GM19023 (cell line): ENCODE data around the gene MEP1A.
"Not testable (repeated sequence)": the region's sequence is repeated elsewhere in the genome, so short reads cannot be mapped to it uniquely, and the experiment has no call there.

ENCODE experiments used
- ATAC-seq: cut with Tn5 transposase; IDR thresholded peaks from one replicate; pipeline ENCODE4 v1.9.1; 2021; ENCODE audit warnings: mild to moderate bottlenecking, moderate library complexity; ENCODE audit not compliant: unreplicated experiment

MEP1A gene

GRCh38 chr6:46832816-46833215 lies 39.6 kb downstream of the MEP1A start:
- ATAC-seq: no peak

GRCh38 chr6:46834257-46834916 lies 41.2 kb downstream of the MEP1A start:
- not testable (repeated sequence) for ATAC-seq

GRCh38 chr6:46834991-46835390 lies 41.8 kb downstream of the MEP1A start:
- ATAC-seq: not testable (repeated sequence)

GRCh38 chr6:46838033-46838432 lies 44.8 kb downstream of the MEP1A start:
- no peak for ATAC-seq

- ATAC-seq: not testable (repeated sequence)
Measured at GRCh38 chr6:46842252-46842846, 49.2 kb downstream of the MEP1A start.

- no peak for ATAC-seq
Measured at GRCh38 chr6:46845126-46845525, 51.9 kb downstream of the MEP1A start.

GRCh38 chr6:46848684-46849360 lies 55.6 kb downstream of the MEP1A start:
- ATAC-seq: peak; percentile 83

- no peak for ATAC-seq
Measured at GRCh38 chr6:46849361-46849690, 56.1 kb downstream of the MEP1A start.

GRCh38 chr6:46850792-46851191 lies 57.6 kb downstream of the MEP1A start:
- no peak for ATAC-seq

- ATAC-seq: not testable (repeated sequence)
Measured at GRCh38 chr6:46851576-46851975, 58.4 kb downstream of the MEP1A start.

GRCh38 chr6:46855966-46856365 lies 62.8 kb downstream of the MEP1A start:
- not testable (repeated sequence) for ATAC-seq

GRCh38 chr6:46862381-46862780 lies 69.2 kb downstream of the MEP1A start:
- no peak for ATAC-seq

- ATAC-seq: no peak
Measured at GRCh38 chr6:46863791-46864190, 70.6 kb downstream of the MEP1A start.

- no peak for ATAC-seq
Measured at GRCh38 chr6:46865221-46865620, 72.0 kb downstream of the MEP1A start.

- ATAC-seq: no peak
Measured at GRCh38 chr6:46867411-46867810, 74.2 kb downstream of the MEP1A start.

- no peak for ATAC-seq
Measured at GRCh38 chr6:46876126-46876525, 82.9 kb downstream of the MEP1A start.

- ATAC-seq: no peak
Measured at GRCh38 chr6:46879003-46879402, 85.8 kb downstream of the MEP1A start.

GRCh38 chr6:46882645-46883044 lies 89.5 kb downstream of the MEP1A start:
- no peak for ATAC-seq

GRCh38 chr6:46888031-46888430 lies 94.8 kb downstream of the MEP1A start:
- ATAC-seq: no peak

- no peak for ATAC-seq
Measured at GRCh38 chr6:46888578-46888977, 95.4 kb downstream of the MEP1A start.
